ENCODE data around the gene ARHGEF2.
A peak's percentile ranks its signal among the peaks of the same experiment; 100 is the strongest.

ARHGEF2 gene

GRCh38 chr1:155978325-155978972 lies at the start of gene ARHGEF2:
Gene ARHGEF2 (minus strand): TSS chr1:155978547. CDS start chr1:155978427, 120 bp downstream.
- DNase-seq (ENCODE audit: low read depth in 2 of 2) = peak; percentile 71 to 78

DNA sequence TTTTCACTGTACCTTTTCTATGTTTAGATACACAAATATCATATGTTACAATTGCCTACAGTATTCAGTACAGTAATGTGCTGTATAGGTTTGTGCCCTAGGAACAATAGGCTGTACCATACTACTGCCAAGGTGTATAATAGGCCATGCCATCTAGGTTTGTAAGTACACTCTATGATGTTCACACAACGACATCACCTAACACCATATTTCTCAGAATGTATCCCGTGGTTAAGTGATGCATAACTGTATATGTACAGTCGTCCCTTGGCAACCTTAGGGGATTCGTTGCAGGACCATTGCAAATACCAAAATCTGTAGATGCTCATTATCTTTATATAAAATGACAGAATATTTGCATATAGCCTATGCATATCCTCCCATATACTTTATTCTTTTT lies 48.2 kb upstream of the ARHGEF2 start:
- no peak for DNase-seq (ENCODE audit: low read depth in 2 of 2)

- DNase-seq (ENCODE audit: low read depth in 2 of 2) = peak in 1 of 2 donors; percentile 15
Observed at GRCh38 chr1:156025876-156026275, 47.5 kb upstream of the ARHGEF2 start.

- no peak for DNase-seq (ENCODE audit: low read depth in 2 of 2)
Observed at GRCh38 chr1:156024801-156025200, 46.5 kb upstream of the ARHGEF2 start.

DNA sequence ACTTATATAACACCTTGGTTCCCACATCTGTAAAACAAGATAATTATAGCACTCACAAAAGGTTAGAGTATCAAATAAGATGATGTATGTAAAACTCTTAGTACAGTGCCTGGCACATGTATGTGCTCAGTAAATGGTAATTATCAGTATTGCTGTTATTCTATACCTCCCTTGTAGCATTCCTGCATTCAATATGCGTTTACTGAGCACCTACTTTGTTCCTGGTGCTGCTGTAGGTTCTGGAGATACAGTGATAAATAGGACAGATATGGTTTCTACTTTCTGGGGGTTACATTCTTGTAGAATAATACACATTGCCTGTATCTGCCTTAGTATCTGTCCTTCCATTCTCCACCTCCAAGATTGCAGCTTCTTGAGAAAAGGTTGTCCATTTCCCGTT lies 43.6 kb upstream of the ARHGEF2 start:
- DNase-seq (ENCODE audit: low read depth in 2 of 2) = no peak

DNA sequence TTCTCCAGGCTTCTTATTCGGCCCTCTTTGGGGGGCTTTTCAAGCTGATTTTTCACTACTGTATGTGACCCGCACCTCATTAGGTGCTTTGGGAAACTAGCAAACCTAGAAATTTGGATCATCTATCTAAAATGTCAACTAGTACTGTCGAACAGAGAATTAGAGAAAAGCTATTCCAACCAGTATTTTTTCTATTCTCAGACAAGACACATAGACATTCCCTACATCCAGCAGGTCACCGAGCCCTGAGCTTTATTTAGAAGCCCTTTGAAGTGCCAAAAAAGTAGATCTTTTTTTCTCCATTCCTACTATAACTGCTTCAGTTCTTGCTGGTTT lies 42.7 kb upstream of the ARHGEF2 start:
- DNase-seq (ENCODE audit: low read depth in 2 of 2) = no peak

- peak; percentile 61 to 67 for DNase-seq (ENCODE audit: low read depth in 2 of 2)
Observed at GRCh38 chr1:156020293-156021092, 42.1 kb upstream of the ARHGEF2 start, which contains the start of gene SSR2. Gene SSR2 (minus strand): TSS chr1:156020951. CDS start chr1:156020167, 784 bp downstream.

GRCh38 chr1:156019946-156020292 lies 41.6 kb upstream of the ARHGEF2 start:
- no peak for DNase-seq (ENCODE audit: low read depth in 2 of 2)

DNA sequence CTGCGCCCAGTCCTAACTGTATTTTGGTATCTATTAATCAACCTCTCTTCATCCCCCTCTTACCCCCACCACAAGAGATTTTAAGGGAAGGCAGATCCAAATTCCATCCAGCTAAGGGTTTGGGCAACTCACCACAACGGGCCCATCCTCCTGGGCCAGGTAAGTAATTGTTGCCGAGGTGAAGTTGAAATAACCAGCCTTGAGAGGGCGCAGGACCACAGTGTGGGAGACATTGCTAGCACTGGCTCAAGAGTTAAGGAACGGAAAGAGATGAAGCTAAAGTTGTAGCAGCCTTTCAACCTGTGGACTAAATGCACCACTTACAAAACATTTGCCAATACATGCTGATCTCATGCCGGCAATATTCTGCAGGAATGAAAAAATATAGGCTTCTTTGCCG lies 36.5 kb upstream of the ARHGEF2 start:
- DNase-seq (ENCODE audit: low read depth in 2 of 2) = no peak

DNA sequence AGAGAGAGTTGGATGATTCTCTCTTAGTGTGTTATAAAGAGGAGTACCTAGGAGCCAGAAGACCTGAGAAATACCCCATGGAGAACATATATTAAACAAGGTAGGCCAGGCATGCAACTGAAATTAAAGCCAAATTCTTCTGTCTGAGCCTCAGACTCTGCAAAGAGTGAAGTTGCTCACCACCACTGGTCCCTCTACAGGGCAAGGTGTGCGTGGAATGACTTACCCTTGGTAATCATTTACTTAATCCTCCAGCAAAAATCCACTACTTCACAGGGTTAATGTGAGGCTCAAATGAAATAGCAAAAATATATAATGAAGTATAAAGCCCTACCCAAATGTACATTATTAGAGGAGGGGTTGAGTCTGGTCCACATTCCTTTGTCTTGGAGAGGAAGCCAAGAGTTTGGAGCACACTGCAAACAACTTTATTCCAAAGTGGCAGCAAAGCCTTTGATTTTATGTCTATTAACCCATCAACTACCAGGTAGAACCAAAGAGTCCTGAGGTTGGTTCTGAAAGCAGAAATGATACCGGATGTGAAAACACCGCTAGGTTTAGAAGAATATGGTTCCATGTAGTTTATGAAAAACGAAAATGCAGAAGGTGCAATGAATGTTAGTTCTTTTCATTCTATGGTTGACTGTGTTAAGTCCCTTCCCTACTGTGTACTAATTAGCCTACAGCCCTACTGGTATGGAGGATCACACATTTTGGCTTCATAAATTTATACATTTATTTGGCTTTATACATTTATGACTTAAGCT lies 33.9 kb upstream of the ARHGEF2 start:
- DNase-seq (ENCODE audit: low read depth in 2 of 2) = no peak

GRCh38 chr1:156009404-156009803 lies 31.1 kb upstream of the ARHGEF2 start:
- no peak for DNase-seq (ENCODE audit: low read depth in 2 of 2)

DNA sequence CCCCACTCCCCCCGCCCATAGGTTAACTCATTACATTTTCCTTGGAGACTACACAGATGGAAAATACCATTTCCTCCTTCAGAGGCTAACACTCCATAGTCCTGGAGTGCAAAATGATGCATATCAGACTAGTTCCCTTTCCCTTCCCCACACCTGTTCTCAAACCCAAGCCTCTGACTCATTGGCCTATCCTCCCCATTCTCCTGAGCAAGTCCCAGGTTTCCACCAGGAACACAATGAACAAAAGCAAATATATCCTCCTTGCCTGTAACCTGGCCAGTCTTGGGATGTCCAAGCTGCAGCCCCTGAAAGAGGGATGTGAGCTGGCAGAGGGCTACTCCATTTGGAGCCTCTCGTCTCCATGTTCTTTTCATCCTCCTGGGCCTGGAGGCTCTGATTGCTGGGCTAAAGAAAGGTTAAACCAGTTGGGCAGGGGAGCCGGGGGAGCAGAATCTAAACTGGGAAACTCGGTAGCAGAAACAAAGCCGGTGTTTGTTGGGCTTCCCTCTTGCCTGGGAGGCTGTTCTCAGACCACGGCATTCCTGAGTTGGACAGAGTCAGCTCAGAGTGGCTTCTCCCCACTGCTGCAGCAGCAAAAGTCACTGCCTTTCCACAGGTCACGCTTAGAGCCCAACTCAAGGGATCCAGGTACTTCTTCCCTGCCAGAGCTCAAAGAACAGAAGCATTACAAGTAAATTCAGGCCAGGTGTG lies 28.5 kb upstream of the ARHGEF2 start:
- DNase-seq (ENCODE audit: low read depth in 2 of 2) = no peak

GRCh38 chr1:156004843-156005584 lies 26.7 kb upstream of the ARHGEF2 start:
- DNase-seq (ENCODE audit: low read depth in 2 of 2) = no peak

- no peak for DNase-seq (ENCODE audit: low read depth in 2 of 2)
Observed at GRCh38 chr1:156003923-156004188, 25.5 kb upstream of the ARHGEF2 start.

GRCh38 chr1:156002188-156002911 lies 24.0 kb upstream of the ARHGEF2 start:
- no peak for DNase-seq (ENCODE audit: low read depth in 2 of 2)

- no peak for DNase-seq (ENCODE audit: low read depth in 2 of 2)
Observed at GRCh38 chr1:156001662-156002171, 23.4 kb upstream of the ARHGEF2 start.

DNA sequence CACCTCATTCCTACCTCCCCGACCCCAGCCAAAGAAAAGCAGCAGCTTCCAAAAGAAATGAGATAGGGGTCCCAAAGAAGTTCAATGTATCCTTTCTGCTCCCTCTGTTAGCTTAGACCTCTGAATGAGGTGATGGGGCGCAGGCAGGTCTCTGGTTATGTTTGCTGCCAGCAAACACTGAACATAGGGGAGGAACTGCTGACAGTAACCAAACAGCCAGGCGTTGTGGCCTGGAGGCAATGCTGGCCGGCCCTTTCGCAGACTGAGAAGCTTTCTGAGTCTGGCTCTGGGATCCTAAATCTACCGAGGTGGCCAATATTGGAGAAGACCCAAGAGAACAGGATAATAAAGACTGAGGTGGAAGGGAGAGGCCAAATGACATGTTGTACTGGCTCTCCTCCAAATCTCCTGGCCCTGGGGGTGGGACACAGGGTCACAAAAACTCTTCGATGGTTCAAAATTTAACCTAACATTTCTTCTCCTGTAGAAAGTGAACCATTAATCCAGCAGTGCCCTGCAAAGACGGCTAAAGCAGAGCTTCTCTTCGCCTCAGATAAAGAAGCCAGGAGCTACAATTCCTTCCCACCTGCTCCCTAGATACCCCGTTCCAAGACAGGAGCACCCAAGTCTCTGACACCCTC lies 22.8 kb upstream of the ARHGEF2 start:
- no peak for DNase-seq (ENCODE audit: low read depth in 2 of 2)

- DNase-seq (ENCODE audit: low read depth in 2 of 2) = no peak
Observed at GRCh38 chr1:155999964-156000363, 21.6 kb upstream of the ARHGEF2 start.

DNA sequence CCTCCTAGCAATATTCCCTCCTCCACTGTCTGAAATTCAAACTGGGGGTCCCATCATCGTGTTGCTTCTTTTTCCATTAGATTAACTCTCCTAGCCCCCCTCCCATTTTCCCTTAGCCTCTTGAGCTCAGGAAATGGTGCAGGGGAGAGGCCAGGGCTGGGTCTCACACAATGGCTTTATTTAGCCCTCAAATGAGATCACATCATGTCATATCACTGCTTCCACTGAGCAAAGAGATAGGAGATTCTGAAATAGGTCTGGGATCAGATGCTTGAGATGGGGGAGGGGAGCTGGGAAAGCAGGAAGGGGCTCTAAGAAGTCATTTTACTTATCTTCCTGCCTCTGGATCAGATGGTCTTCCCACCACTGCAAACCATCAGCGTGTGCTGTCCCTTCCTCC lies 17.8 kb upstream of the ARHGEF2 start:
- DNase-seq (ENCODE audit: low read depth in 2 of 2) = no peak

DNA sequence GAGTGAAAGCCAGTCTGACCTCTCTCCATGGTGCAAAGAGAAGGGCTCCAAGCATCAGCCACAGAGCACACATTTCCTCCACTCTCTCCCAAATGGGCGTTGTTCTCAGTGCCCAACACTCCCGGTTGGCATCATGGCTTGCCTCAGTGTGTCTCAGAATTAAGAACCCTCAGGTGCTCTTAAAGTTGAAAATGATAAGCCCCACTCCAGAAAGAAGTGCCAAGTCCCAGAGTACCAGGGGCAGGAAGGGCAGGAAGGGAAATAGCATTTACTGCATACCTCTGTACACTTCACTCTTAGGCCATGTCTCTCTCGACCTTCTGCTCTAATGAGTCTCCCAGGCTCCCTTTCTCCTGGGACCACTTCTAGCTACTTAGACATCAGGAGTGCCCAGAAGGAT lies 15.2 kb upstream of the ARHGEF2 start:
- no peak for DNase-seq (ENCODE audit: low read depth in 2 of 2)

Measured in stimulated activated CD4-positive, alpha-beta T cell treated with anti-CD3 and anti-CD28 coated beads, Interleukin-1b, Interleukin-23, amount 100 ng/mL, for 4 hours (primary cell).